ENCODE data around the gene TENM3.

TENM3 gene

DNA sequence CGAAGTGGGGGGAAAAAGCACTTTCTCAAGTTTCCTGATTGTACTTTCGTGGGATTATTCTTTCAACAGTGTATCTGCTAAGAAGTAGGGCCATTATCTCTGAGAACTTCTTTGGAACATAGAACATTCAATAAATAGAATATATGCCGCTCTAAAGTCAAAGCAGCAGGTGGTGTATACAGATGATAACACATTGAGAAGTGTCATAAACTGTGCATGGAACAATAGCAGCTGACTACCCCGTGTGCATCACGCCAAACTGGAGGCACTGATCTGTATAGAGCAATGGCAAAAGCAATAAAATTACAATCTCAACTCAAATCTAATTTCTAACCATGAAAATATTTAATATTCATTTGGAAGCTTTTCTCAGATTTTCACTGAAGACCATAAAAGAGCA lies 498.7 kb downstream of the TENM3 start:
- H3K27me3 ChIP-seq (ENCODE audit: insufficient read depth, low read length, poor library complexity), result no peaks in the 10 kb centered on the region
- H3K4ac ChIP-seq (ENCODE audit: low read depth, low read length), result no peak overlapping the region
- no peak overlapping the region for H3K4me2 ChIP-seq (ENCODE audit: low read length)

DNA sequence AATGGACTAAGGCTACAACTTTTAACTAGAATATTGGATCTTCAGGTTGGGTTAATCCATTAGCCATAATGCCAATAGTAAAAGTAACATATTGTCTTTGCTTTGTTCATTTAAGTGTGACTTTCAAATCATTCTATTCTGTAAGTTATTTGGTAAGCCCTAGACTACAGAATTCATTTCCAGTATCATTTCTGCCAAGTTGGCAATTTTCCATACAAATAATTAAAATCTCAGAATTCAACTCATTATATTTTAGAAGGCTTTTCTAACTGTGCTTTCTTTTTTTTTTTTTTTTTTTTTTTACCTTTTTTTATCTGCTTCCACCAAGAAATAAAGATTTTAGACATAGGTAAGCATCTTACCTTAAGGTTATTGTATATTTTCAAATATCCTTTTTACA lies 500.6 kb downstream of the TENM3 start:
- no peak overlapping the region for H3K18ac ChIP-seq (ENCODE audit: low read length)
- H3K4me3 ChIP-seq (ENCODE audit: low read length), result no peak overlapping the region
- no peaks in the 10 kb centered on the region for H3K27me3 ChIP-seq (ENCODE audit: insufficient read depth, low read length, poor library complexity)
- H3K23ac ChIP-seq (ENCODE audit: low read length), result no peak overlapping the region
- no peak overlapping the region for H2AK5ac ChIP-seq (ENCODE audit: low read length)
- H3K4me1 ChIP-seq (ENCODE audit: control insufficient read depth, low read depth, low read length), result no peaks in the 10 kb centered on the region
- no peak overlapping the region for H4K8ac ChIP-seq (ENCODE audit: low read depth, low read length)
- no peak for DNase-seq
- H3K36me3 ChIP-seq (ENCODE audit: control insufficient read depth, insufficient read depth, low read length), result peaks cover 2% of the 10 kb centered on the region
- H3K56ac ChIP-seq (ENCODE audit: low read length), result no peak overlapping the region
- H3K79me1 ChIP-seq (ENCODE audit: low read length), result no peaks in the 10 kb centered on the region
- H3K4ac ChIP-seq (ENCODE audit: low read depth, low read length), result no peak overlapping the region
- no peak overlapping the region for H3K27ac ChIP-seq (ENCODE audit: low read depth, low read length)
- no peak overlapping the region for H3K9ac ChIP-seq (ENCODE audit: low read length)
- no peak overlapping the region for H4K5ac ChIP-seq (ENCODE audit: low read length)
- no peak overlapping the region for H2BK5ac ChIP-seq (ENCODE audit: low read length)
- no peak overlapping the region for H3K4me2 ChIP-seq (ENCODE audit: low read length)
- no peak overlapping the region for H2BK120ac ChIP-seq (ENCODE audit: low read depth, low read length)
- no peaks in the 10 kb centered on the region for H3K79me2 ChIP-seq (ENCODE audit: control insufficient read depth, insufficient read depth, low read length)
- H2BK15ac ChIP-seq (replicated peaks; ENCODE audit: low read depth), result no peak overlapping the region

More for the DNA sequence above, 498.7 kb downstream of the TENM3 start:
- H2AK5ac ChIP-seq (ENCODE audit: low read length), result no peak overlapping the region
- no peak overlapping the region for H3K27ac ChIP-seq (ENCODE audit: low read depth, low read length)
- H4K8ac ChIP-seq (ENCODE audit: low read depth, low read length), result no peak overlapping the region
- no peak overlapping the region for H4K5ac ChIP-seq (ENCODE audit: low read length)
- no peaks in the 10 kb centered on the region for H3K79me2 ChIP-seq (ENCODE audit: control insufficient read depth, insufficient read depth, low read length)
- H2BK120ac ChIP-seq (ENCODE audit: low read depth, low read length), result no peak overlapping the region
- no peak overlapping the region for H3K56ac ChIP-seq (ENCODE audit: low read length)
- no CpG with 5 or more reads among the region's 5 CpGs for WGBS (ENCODE audit: extremely low coverage, insufficient coverage, low lambda C conversion rate)
- peaks cover 2% of the 10 kb centered on the region for H3K36me3 ChIP-seq (ENCODE audit: control insufficient read depth, insufficient read depth, low read length)
- no peaks in the 10 kb centered on the region for H3K79me1 ChIP-seq (ENCODE audit: low read length)
- H2BK5ac ChIP-seq (ENCODE audit: low read length), result no peak overlapping the region
- no peak overlapping the region for H3K4me3 ChIP-seq (ENCODE audit: low read length)
- DNase-seq, result no peak
- no peaks in the 10 kb centered on the region for H3K4me1 ChIP-seq (ENCODE audit: control insufficient read depth, low read depth, low read length)
- H3K23ac ChIP-seq (ENCODE audit: low read length), result no peak overlapping the region
- H3K9ac ChIP-seq (ENCODE audit: low read length), result no peak overlapping the region
- H3K18ac ChIP-seq (ENCODE audit: low read length), result no peak overlapping the region
- H2BK15ac ChIP-seq (replicated peaks; ENCODE audit: low read depth), result no peak overlapping the region

DNA sequence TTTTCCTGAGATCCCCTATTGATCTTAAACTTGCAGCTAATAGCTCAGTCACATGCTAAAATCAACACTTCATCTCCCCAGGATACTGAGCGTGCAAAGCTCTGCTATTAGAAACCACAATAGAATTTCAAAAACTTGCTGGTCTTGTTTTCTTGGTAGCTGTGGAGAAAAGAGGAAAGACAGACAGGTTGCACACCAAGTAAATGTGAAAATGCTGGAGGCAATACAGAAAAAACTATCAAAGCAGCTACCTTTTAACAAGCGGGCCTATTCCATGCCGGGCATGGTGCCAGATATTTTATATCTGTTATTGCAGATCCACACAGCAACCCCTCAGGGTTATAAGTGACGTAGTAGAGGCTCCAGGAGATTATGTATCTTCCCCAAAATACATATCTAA lies 502.0 kb downstream of the TENM3 start:
- DNase-seq, result no peak
- Histone ChIP-seq H3K23ac (ENCODE audit: low read length) (no peak overlapping the region), H3K4me1 (ENCODE audit: control insufficient read depth, low read depth, low read length) (no peaks in the 10 kb centered on the region), H3K27ac (ENCODE audit: low read depth, low read length) (no peak overlapping the region), H2BK5ac (ENCODE audit: low read length) (no peak overlapping the region), H3K4ac (ENCODE audit: low read depth, low read length) (no peak overlapping the region), H3K36me3 (ENCODE audit: control insufficient read depth, insufficient read depth, low read length) (peaks cover 2% of the 10 kb centered on the region), H2BK120ac (ENCODE audit: low read depth, low read length) (no peak overlapping the region), H3K9ac (ENCODE audit: low read length) (no peak overlapping the region), H4K8ac (ENCODE audit: low read depth, low read length) (no peak overlapping the region), H3K79me1 (ENCODE audit: low read length) (no peaks in the 10 kb centered on the region), H3K56ac (ENCODE audit: low read length) (no peak overlapping the region), H3K27me3 (ENCODE audit: insufficient read depth, low read length, poor library complexity) (no peaks in the 10 kb centered on the region), H2AK5ac (ENCODE audit: low read length) (no peak overlapping the region), H2BK15ac (replicated peaks; ENCODE audit: low read depth) (no peak overlapping the region), H3K79me2 (ENCODE audit: control insufficient read depth, insufficient read depth, low read length) (no peaks in the 10 kb centered on the region), H3K4me2 (ENCODE audit: low read length) (no peak overlapping the region), H3K4me3 (ENCODE audit: low read length) (no peak overlapping the region), H3K18ac (ENCODE audit: low read length) (no peak overlapping the region), H4K5ac (ENCODE audit: low read length) (no peak overlapping the region)
- WGBS (ENCODE audit: extremely low coverage, insufficient coverage, low lambda C conversion rate), result no CpG with 5 or more reads among the region's 4 CpGs

DNA sequence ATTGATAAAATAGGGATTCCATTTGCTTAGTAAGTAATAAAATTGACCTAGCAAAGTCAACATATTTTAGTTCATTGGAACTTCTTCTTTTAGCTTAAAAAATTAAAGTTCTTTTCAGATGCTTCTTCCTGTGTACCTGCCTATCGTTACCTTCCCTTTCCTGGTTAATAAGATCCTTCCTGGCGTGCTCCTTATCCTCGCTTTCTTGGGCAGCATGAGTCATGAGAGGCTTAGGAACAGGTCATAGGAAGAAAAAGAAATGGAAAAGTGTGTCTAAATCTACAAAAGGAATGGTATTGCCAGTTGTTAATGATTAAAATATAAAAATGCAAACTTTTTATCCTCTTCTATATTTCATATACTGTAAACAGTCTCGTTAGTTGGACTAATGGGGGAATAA lies 503.7 kb downstream of the TENM3 start:
- H2BK15ac ChIP-seq (replicated peaks; ENCODE audit: low read depth), result no peak overlapping the region
- no peak overlapping the region for H3K23ac ChIP-seq (ENCODE audit: low read length)
- no peak overlapping the region for H3K27ac ChIP-seq (ENCODE audit: low read depth, low read length)
- no peak overlapping the region for H3K18ac ChIP-seq (ENCODE audit: low read length)
- WGBS (ENCODE audit: extremely low coverage, insufficient coverage, low lambda C conversion rate), result no CpG with 5 or more reads among the region's 4 CpGs
- no peak overlapping the region for H4K8ac ChIP-seq (ENCODE audit: low read depth, low read length)
- H2BK120ac ChIP-seq (ENCODE audit: low read depth, low read length), result no peak overlapping the region
- H3K4ac ChIP-seq (ENCODE audit: low read depth, low read length), result no peak overlapping the region
- no peak overlapping the region for H4K5ac ChIP-seq (ENCODE audit: low read length)
- H3K9ac ChIP-seq (ENCODE audit: low read length), result no peak overlapping the region
- peaks cover 2% of the 10 kb centered on the region for H3K36me3 ChIP-seq (ENCODE audit: control insufficient read depth, insufficient read depth, low read length)
- no peaks in the 10 kb centered on the region for H3K79me2 ChIP-seq (ENCODE audit: control insufficient read depth, insufficient read depth, low read length)
- no peak overlapping the region for H3K4me3 ChIP-seq (ENCODE audit: low read length)
- no peak for DNase-seq
- H3K56ac ChIP-seq (ENCODE audit: low read length), result no peak overlapping the region
- no peak overlapping the region for H3K4me2 ChIP-seq (ENCODE audit: low read length)
- no peak overlapping the region for H2AK5ac ChIP-seq (ENCODE audit: low read length)
- H3K4me1 ChIP-seq (ENCODE audit: control insufficient read depth, low read depth, low read length), result no peaks in the 10 kb centered on the region
- no peaks in the 10 kb centered on the region for H3K27me3 ChIP-seq (ENCODE audit: insufficient read depth, low read length, poor library complexity)
- no peaks in the 10 kb centered on the region for H3K79me1 ChIP-seq (ENCODE audit: low read length)
- H2BK5ac ChIP-seq (ENCODE audit: low read length), result no peak overlapping the region

DNA sequence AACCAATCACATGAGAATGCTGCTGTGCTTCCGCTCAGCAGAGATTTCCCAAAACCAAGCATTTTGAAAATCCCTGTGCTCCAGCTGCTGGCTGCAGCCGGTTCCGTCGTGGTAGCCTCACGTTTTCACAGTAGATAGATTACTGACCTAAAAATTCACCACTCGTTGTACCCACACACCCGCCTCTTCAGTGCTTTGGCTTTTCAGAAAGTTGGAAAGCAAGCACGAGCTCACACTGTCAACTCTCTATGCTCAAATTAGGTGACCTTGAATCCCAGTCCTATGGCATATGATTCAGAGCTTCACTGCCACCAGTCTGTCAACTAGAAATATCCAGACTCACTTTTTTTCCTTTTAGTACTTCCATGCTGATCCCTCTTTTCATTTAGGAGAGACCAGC lies 505.1 kb downstream of the TENM3 start:
- Histone ChIP-seq H3K27me3 (ENCODE audit: insufficient read depth, low read length, poor library complexity) (no peaks in the 10 kb centered on the region), H3K36me3 (ENCODE audit: control insufficient read depth, insufficient read depth, low read length) (no peaks in the 10 kb centered on the region), H2BK120ac (ENCODE audit: low read depth, low read length) (no peak overlapping the region), H3K27ac (ENCODE audit: low read depth, low read length) (no peak overlapping the region), H3K79me1 (ENCODE audit: low read length) (no peaks in the 10 kb centered on the region), H3K18ac (ENCODE audit: low read length) (no peak overlapping the region), H2BK15ac (replicated peaks; ENCODE audit: low read depth) (no peak overlapping the region), H3K4me1 (ENCODE audit: control insufficient read depth, low read depth, low read length) (no peaks in the 10 kb centered on the region), H3K4me2 (ENCODE audit: low read length) (no peak overlapping the region), H2BK5ac (ENCODE audit: low read length) (no peak overlapping the region), H3K56ac (ENCODE audit: low read length) (no peak overlapping the region), H3K9ac (ENCODE audit: low read length) (no peak overlapping the region), H4K5ac (ENCODE audit: low read length) (no peak overlapping the region), H3K4ac (ENCODE audit: low read depth, low read length) (no peak overlapping the region), H2AK5ac (ENCODE audit: low read length) (no peak overlapping the region), H3K23ac (ENCODE audit: low read length) (no peak overlapping the region), H4K8ac (ENCODE audit: low read depth, low read length) (no peak overlapping the region), H3K4me3 (ENCODE audit: low read length) (no peak overlapping the region), H3K79me2 (ENCODE audit: control insufficient read depth, insufficient read depth, low read length) (no peaks in the 10 kb centered on the region)
- no CpG with 5 or more reads among the region's 8 CpGs for WGBS (ENCODE audit: extremely low coverage, insufficient coverage, low lambda C conversion rate)
- DNase-seq, result no peak

GRCh38 chr4:182748949-182749348 lies 505.7 kb downstream of the TENM3 start:
- no peak overlapping the region for H3K4ac ChIP-seq (ENCODE audit: low read depth, low read length)
- DNase-seq, result no peak
- H3K79me2 ChIP-seq (ENCODE audit: control insufficient read depth, insufficient read depth, low read length), result no peaks in the 10 kb centered on the region
- H3K36me3 ChIP-seq (ENCODE audit: control insufficient read depth, insufficient read depth, low read length), result no peaks in the 10 kb centered on the region
- H3K4me1 ChIP-seq (ENCODE audit: control insufficient read depth, low read depth, low read length), result no peaks in the 10 kb centered on the region
- no peak overlapping the region for H3K23ac ChIP-seq (ENCODE audit: low read length)
- no peak overlapping the region for H3K4me3 ChIP-seq (ENCODE audit: low read length)
- H3K79me1 ChIP-seq (ENCODE audit: low read length), result no peaks in the 10 kb centered on the region
- no peak overlapping the region for H2BK120ac ChIP-seq (ENCODE audit: low read depth, low read length)
- H2BK5ac ChIP-seq (ENCODE audit: low read length), result no peak overlapping the region
- no CpG with 5 or more reads among the region's 2 CpGs for WGBS (ENCODE audit: extremely low coverage, insufficient coverage, low lambda C conversion rate)
- H4K5ac ChIP-seq (ENCODE audit: low read length), result no peak overlapping the region
- H2BK15ac ChIP-seq (replicated peaks; ENCODE audit: low read depth), result no peak overlapping the region
- H3K4me2 ChIP-seq (ENCODE audit: low read length), result no peak overlapping the region
- no peaks in the 10 kb centered on the region for H3K27me3 ChIP-seq (ENCODE audit: insufficient read depth, low read length, poor library complexity)
- no peak overlapping the region for H3K56ac ChIP-seq (ENCODE audit: low read length)
- no peak overlapping the region for H3K9ac ChIP-seq (ENCODE audit: low read length)
- no peak overlapping the region for H3K18ac ChIP-seq (ENCODE audit: low read length)
- H4K8ac ChIP-seq (ENCODE audit: low read depth, low read length), result no peak overlapping the region
- H3K27ac ChIP-seq (ENCODE audit: low read depth, low read length), result no peak overlapping the region
- no peak overlapping the region for H2AK5ac ChIP-seq (ENCODE audit: low read length)

All from mesendoderm (in vitro differentiated cells).